ENCODE data around the gene GFOD1. TPM values are rescaled to one million over a fixed set of nuclear protein-coding genes. Genes with fewer than 3 reads are reported as not detected.

The GFOD1 gene
- total and polyA plus RNA-seq, 7 donors = 2.3 to 18.3 (median 13.3) TPM

DNA sequence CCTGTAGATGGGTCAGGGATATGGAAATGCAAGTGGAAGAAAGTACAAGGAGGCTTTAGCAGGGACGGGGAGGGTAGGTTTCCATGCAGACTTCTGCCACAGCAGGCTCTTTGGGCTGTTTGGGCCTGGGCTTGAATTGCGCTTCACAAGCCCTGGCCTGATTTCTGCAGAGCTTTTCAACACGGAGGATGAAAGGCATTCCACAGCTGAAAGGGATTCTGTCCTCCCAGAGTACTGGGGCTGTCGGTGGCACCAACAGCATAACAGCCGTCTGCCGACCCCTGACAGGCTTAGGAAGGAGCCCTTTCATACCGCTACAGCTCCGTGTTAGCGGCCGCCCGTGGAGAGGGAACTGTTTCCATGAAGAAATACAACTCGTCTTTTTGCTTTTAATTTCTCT lies 136.1 kb downstream of the GFOD1 start:
- no peak for DNase-seq
- Histone ChIP-seq H3K9me3 (no peaks in the 10 kb centered on the region), H3K4me3 (no peak overlapping the region), H3K4me1 (peaks cover 0 to 22% (median 11%) of the 10 kb centered on the region in 4 donors), H3K27ac (no peak overlapping the region), H3K27me3 (no peaks in the 10 kb centered on the region), H3K36me3 (no peaks in the 10 kb centered on the region)
- TF ChIP-seq EP300 (IDR thresholded peaks at IDR 0.05) (no peak), POLR2A (IDR thresholded peaks at IDR 0.05) (no peak), POLR2AphosphoS5 (IDR thresholded peaks at IDR 0.05) (no peak)
- TF ChIP-seq, protein P1, sequence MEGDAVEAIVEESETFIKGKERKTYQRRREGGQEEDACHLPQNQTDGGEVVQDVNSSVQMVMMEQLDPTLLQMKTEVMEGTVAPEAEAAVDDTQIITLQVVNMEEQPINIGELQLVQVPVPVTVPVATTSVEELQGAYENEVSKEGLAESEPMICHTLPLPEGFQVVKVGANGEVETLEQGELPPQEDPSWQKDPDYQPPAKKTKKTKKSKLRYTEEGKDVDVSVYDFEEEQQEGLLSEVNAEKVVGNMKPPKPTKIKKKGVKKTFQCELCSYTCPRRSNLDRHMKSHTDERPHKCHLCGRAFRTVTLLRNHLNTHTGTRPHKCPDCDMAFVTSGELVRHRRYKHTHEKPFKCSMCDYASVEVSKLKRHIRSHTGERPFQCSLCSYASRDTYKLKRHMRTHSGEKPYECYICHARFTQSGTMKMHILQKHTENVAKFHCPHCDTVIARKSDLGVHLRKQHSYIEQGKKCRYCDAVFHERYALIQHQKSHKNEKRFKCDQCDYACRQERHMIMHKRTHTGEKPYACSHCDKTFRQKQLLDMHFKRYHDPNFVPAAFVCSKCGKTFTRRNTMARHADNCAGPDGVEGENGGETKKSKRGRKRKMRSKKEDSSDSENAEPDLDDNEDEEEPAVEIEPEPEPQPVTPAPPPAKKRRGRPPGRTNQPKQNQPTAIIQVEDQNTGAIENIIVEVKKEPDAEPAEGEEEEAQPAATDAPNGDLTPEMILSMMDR (IDR thresholded peaks at IDR 0.05) = no peak
- intact Hi-C loops (cut with DNase I) = no loop called here
- WGBS, 2 donors = 89 to 94% methylated on average over 12 of the region's 12 CpGs

DNA sequence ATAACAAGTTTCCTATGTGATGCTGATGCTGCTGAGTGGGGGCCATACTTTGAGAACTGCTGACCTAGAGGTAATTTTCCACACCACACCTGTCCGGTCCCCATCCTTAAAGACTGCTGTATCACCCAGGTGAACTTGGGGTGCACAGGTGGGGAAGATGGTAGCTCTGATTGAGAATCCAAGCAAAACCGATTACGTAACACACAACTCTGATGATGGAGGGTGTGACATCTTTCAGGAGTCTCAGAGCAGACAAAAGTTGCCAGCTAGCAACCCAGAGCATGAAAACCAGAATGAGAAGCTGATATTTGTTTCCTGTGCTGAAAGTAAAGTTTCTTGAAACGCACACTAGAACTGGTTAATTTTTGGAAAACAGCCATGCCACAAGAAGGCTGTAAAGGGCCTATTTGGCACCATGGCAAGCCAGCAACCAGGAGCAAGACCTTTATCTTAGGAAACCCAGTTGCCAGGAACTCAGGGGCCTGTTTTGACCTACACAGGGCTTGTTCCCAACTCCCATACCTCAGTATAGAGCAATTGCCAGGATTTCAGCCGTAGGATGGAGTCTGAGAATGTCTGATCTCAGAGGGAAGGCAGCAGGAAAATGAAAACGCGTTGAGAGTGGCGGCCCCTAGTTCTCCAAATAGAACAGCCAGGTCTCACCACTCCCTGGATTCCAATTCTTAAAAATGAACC lies 137.4 kb downstream of the GFOD1 start:
- WGBS, 2 donors = 94 to 96% methylated on average over 8 of the region's 8 CpGs
- no peak overlapping the region for H3K27ac ChIP-seq
- TF ChIP-seq POLR2A (IDR thresholded peaks at IDR 0.05) (no peak), EP300 (IDR thresholded peaks at IDR 0.05) (no peak), POLR2AphosphoS5 (IDR thresholded peaks at IDR 0.05) (no peak)
- TF ChIP-seq, protein P1 (IDR thresholded peaks at IDR 0.05) = no peak
- no peaks in the 10 kb centered on the region for H3K9me3 ChIP-seq
- no peak for DNase-seq
- no peak overlapping the region for H3K4me3 ChIP-seq
- intact Hi-C loops (cut with DNase I) = no loop called here
- H3K27me3 ChIP-seq = no peaks in the 10 kb centered on the region
- H3K4me1 ChIP-seq = peaks cover 0 to 11% (median 4%) of the 10 kb centered on the region in 4 donors
- no peaks in the 10 kb centered on the region for H3K36me3 ChIP-seq

DNA sequence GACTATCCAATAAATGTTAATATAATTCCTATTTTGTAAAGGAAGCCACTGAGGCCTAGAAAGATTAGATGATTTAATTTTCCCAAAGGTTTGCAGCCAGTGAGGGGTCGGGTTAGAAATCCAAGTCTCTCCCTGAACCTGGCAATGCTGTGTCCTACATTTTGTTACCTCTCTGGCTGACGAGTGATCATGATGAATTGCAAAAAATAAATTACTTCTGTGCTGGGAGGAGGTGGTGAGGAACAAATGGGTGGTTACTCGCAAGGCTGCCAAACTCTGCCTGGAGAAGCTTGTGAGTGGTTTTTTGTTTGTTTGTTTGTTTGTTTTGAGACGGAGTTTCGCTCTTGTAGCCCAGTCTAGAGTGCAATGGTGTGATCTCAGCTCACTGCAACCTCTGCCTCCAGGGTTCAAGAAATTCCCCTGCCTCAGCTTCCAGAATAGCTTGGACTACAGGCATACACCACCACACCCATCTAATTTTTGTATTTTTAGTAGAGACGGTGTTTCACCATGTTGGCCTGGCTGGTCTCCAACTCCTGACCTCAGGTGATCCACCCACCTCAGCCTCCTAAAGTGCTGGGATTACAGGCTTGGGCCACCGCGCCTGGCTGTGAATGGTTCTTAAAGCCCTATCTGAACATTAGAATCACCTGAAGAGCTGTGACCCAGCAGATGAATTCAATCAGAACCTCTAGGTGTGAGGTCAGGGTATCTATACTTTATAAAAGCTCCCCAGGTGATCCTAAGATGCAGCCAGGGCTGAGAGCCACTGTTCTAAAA lies 138.9 kb downstream of the GFOD1 start:
- DNase-seq = no peak
- no peaks in the 10 kb centered on the region for H3K36me3 ChIP-seq
- no peak overlapping the region for H3K27ac ChIP-seq
- H3K9me3 ChIP-seq = no peaks in the 10 kb centered on the region
- H3K27me3 ChIP-seq = no peaks in the 10 kb centered on the region
- TF ChIP-seq, protein P1 (IDR thresholded peaks at IDR 0.05) = no peak
- TF ChIP-seq EP300 (IDR thresholded peaks at IDR 0.05) = no peak
- no peak for TF ChIP-seq POLR2A (IDR thresholded peaks at IDR 0.05)
- TF ChIP-seq POLR2AphosphoS5 (IDR thresholded peaks at IDR 0.05) = no peak
- H3K4me3 ChIP-seq = no peak overlapping the region
- 84 to 92% methylated on average over 8 of the region's 8 CpGs for WGBS, 2 donors
- H3K4me1 ChIP-seq = no peaks in the 10 kb centered on the region
- intact Hi-C loops (cut with DNase I) = no loop called here

DNA sequence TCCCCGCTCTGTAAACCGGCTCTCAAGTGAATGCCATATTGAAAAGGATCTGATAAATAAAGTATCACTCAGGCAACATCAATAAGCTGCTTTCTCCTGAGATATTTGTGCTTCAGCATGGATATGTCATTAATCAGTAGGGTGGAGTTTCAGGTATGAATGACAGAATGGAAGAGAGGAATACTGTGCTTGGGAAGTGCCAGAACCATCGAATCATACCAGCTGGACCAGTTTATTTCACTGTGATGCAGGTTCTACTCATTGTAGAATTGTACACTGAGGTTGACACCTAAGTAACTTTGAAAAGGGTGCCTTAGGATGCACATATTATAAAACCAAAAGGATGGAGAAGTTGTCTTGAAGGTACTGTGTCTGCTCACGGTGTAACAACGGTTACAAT lies 141.2 kb downstream of the GFOD1 start:
- no peak for TF ChIP-seq POLR2AphosphoS5 (IDR thresholded peaks at IDR 0.05)
- TF ChIP-seq, protein P1 (IDR thresholded peaks at IDR 0.05) = no peak
- Histone ChIP-seq H3K36me3 (no peaks in the 10 kb centered on the region), H3K9me3 (no peaks in the 10 kb centered on the region), H3K4me3 (no peak overlapping the region), H3K4me1 (no peaks in the 10 kb centered on the region), H3K27ac (no peak overlapping the region), H3K27me3 (no peaks in the 10 kb centered on the region)
- DNase-seq = no peak
- 87 to 95% methylated on average over 5 of the region's 5 CpGs for WGBS, 2 donors
- intact Hi-C loops (cut with DNase I) = no loop called here

Data from sigmoid colon (tissue), 7 donors.